Activated CD4-positive, CD25-positive, alpha-beta regulatory T cell (primary cell): Measurements from ENCODE around the gene RAMP3.

Experiments
- DNase-seq, 4 experiments: peaks; one replicate each; lab custom pipeline; 2025; lab: John Stamatoyannopoulos, UW

RAMP3 gene

GRCh38 chr7:45180084-45180986 lies 22.7 kb downstream of the RAMP3 start:
- no peak for DNase-seq

GRCh38 chr7:45181286-45181960 lies 23.8 kb downstream of the RAMP3 start:
- DNase-seq = no peak

GRCh38 chr7:45181991-45182855 lies 24.6 kb downstream of the RAMP3 start:
- DNase-seq = no peak

GRCh38 chr7:45182856-45183710 lies 25.5 kb downstream of the RAMP3 start:
- no peak for DNase-seq

- DNase-seq = no peak
Measured at GRCh38 chr7:45183711-45184210, 26.2 kb downstream of the RAMP3 start.

GRCh38 chr7:45184326-45185027 lies 26.9 kb downstream of the RAMP3 start:
- DNase-seq = no peak

- DNase-seq = no peak
Measured at GRCh38 chr7:45185028-45185863, 27.7 kb downstream of the RAMP3 start.

GRCh38 chr7:45185864-45186250 lies 28.3 kb downstream of the RAMP3 start:
- no peak for DNase-seq

- DNase-seq = no peak
Measured at GRCh38 chr7:45186261-45186813, 28.7 kb downstream of the RAMP3 start.

GRCh38 chr7:45187089-45187945 lies 29.7 kb downstream of the RAMP3 start:
- DNase-seq = no peak

GRCh38 chr7:45187946-45188411 lies 30.4 kb downstream of the RAMP3 start:
- DNase-seq = no peak

GRCh38 chr7:45188736-45189135 lies 31.1 kb downstream of the RAMP3 start:
- no peak for DNase-seq

- no peak for DNase-seq
Measured at GRCh38 chr7:45189151-45189970, 31.8 kb downstream of the RAMP3 start.

GRCh38 chr7:45190406-45191165 lies 33.0 kb downstream of the RAMP3 start:
- no peak for DNase-seq

GRCh38 chr7:45191396-45191795 lies 33.8 kb downstream of the RAMP3 start:
- no peak for DNase-seq

- no peak for DNase-seq
Measured at GRCh38 chr7:45192621-45193041, 35.0 kb downstream of the RAMP3 start.

- no peak for DNase-seq
Measured at GRCh38 chr7:45193828-45194227, 36.2 kb downstream of the RAMP3 start.
